ENCODE data around the gene GID8.

GID8 gene

DNA sequence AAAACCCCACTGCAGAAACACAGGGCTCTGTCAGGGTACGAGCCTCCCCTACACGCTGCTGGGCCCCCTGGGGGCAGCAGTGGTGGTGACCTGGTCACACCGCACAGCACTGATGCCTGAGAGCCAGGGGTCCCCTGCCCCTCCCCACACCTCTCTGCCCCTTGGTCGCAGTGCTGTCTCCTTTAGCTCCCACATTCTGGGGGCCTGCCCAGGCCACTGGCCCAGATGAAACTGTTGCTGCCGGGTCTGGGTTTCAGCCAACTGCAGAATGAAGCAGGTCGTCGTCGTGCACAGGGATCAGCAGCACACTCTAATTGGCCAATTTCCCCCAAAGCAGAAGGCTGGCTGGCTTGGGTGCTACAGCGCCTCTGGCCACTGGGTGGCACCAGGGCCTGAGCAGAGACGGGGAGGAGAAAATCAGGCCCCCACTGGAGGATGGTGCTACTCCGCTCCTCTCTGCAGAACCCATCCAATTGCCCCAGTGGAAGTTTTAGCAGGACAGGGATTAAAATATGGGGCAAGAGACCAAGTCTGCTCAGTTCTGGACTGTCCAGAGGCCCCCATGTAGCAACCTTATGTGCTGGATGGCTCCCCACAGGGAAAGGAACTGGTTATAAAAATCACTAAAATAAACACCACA is 37.8 kb upstream of the GID8 start:
- TF ChIP-seq, protein P1, sequence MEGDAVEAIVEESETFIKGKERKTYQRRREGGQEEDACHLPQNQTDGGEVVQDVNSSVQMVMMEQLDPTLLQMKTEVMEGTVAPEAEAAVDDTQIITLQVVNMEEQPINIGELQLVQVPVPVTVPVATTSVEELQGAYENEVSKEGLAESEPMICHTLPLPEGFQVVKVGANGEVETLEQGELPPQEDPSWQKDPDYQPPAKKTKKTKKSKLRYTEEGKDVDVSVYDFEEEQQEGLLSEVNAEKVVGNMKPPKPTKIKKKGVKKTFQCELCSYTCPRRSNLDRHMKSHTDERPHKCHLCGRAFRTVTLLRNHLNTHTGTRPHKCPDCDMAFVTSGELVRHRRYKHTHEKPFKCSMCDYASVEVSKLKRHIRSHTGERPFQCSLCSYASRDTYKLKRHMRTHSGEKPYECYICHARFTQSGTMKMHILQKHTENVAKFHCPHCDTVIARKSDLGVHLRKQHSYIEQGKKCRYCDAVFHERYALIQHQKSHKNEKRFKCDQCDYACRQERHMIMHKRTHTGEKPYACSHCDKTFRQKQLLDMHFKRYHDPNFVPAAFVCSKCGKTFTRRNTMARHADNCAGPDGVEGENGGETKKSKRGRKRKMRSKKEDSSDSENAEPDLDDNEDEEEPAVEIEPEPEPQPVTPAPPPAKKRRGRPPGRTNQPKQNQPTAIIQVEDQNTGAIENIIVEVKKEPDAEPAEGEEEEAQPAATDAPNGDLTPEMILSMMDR (IDR thresholded peaks at IDR 0.05; ENCODE audit: insufficient read depth, low read length, poor library complexity, severe bottlenecking), result peak; percentile 73
- TF ChIP-seq EZH2phosphoT487 (conservative IDR thresholded peaks at IDR 0.05; ENCODE audit: low read length), result no peak
- no peaks in the 10 kb centered on the region for H3K9me2 ChIP-seq (replicated peaks; ENCODE audit: insufficient read depth, low read length)
- no peaks in the 10 kb centered on the region for H3K27me3 ChIP-seq (ENCODE audit: low read length)
- no peak overlapping the region for H2AFZ ChIP-seq (ENCODE audit: low read depth, low read length, severe bottlenecking)
- no peaks in the 10 kb centered on the region; the same call in 1 of the 2 replicates for H3K79me2 ChIP-seq (ENCODE audit: insufficient read depth, low read length)
- H3K4me3 ChIP-seq (ENCODE audit: insufficient read depth, low read length, poor library complexity, severe bottlenecking), result no peak overlapping the region
- H4K20me1 ChIP-seq (ENCODE audit: low read depth, low read length), result no peaks in the 10 kb centered on the region
- H3K27ac ChIP-seq (ENCODE audit: low read depth, low read length), result 0 out of 2 replicates have a peak overlapping the region, but pooled peaks have one; percentile 4
- peaks cover 8% of the 10 kb centered on the region; the same call in 1 of the 2 replicates for H3K36me3 ChIP-seq (ENCODE audit: low read length)
- H3K4me2 ChIP-seq (ENCODE audit: low read depth, low read length, poor library complexity, severe bottlenecking), result no peak overlapping the region
- H3F3A ChIP-seq (ENCODE audit: insufficient read depth), result peaks cover 16% of the 10 kb centered on the region
- H3K9me3 ChIP-seq (ENCODE audit: insufficient read depth, low read length), result no peaks in the 10 kb centered on the region
- H3K9ac ChIP-seq (ENCODE audit: low read length), result no peak overlapping the region

DNA sequence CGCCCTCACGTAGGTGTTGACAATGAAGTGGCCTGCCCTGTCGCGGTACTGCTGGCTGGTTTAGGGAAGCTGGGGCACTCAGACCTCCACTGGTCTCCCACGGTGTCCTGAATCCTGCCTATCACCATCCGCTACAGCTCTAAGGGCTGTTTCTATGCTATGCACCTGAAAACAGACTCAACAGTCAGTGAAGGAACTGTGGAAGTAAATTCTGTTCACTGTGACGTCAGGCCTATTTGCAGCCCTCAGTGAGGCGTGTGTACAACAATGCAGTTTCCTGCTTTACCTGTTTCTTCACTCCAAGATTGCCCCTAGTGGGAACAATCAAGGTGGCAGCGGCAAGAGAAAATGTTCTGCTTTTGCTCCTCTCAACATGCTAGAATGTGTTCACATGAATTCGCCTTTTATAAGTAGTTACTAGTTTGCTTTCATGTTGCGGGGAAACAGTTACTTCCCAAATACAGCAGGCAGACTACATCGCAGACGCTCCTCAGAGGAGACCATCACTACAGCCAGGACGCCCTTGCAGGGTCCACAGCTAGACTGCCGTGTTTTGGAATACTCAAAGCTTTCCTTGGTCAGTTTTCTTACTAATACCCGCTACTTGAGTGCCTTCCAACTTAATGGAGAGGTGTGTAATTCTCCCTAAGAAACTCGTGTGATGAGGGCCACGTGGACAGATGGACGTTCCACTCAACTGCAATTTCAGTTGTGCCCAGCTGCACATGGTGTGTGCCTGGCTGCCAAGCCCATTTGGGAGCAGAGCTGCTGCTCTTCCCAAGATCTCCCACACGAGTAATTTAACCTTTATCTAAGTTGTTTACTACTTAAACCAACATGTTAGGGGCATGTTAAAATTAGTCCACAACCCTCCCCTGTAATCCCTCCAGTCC is 37.0 kb upstream of the GID8 start:
- H3K4me2 ChIP-seq (ENCODE audit: low read depth, low read length, poor library complexity, severe bottlenecking), result no peak overlapping the region
- peaks cover 16% of the 10 kb centered on the region for H3F3A ChIP-seq (ENCODE audit: insufficient read depth)
- TF ChIP-seq, protein P1 (IDR thresholded peaks at IDR 0.05; ENCODE audit: insufficient read depth, low read length, poor library complexity, severe bottlenecking), result no peak
- no peak for TF ChIP-seq EZH2phosphoT487 (conservative IDR thresholded peaks at IDR 0.05; ENCODE audit: low read length)
- H3K9me2 ChIP-seq (replicated peaks; ENCODE audit: insufficient read depth, low read length), result no peaks in the 10 kb centered on the region
- no peaks in the 10 kb centered on the region for H3K9me3 ChIP-seq (ENCODE audit: insufficient read depth, low read length)
- no peaks in the 10 kb centered on the region for H4K20me1 ChIP-seq (ENCODE audit: low read depth, low read length)
- H3K36me3 ChIP-seq (ENCODE audit: low read length), result peaks cover 8% of the 10 kb centered on the region; the same call in 1 of the 2 replicates
- no peaks in the 10 kb centered on the region; the same call in 1 of the 2 replicates for H3K79me2 ChIP-seq (ENCODE audit: insufficient read depth, low read length)
- 0 out of 2 replicates have a peak overlapping the region, but pooled peaks have one; percentile 4 for H3K27ac ChIP-seq (ENCODE audit: low read depth, low read length)
- H3K9ac ChIP-seq (ENCODE audit: low read length), result no peak overlapping the region
- no peak overlapping the region for H3K4me3 ChIP-seq (ENCODE audit: insufficient read depth, low read length, poor library complexity, severe bottlenecking)
- H2AFZ ChIP-seq (ENCODE audit: low read depth, low read length, severe bottlenecking), result no peak overlapping the region
- no peaks in the 10 kb centered on the region for H3K27me3 ChIP-seq (ENCODE audit: low read length)

DNA sequence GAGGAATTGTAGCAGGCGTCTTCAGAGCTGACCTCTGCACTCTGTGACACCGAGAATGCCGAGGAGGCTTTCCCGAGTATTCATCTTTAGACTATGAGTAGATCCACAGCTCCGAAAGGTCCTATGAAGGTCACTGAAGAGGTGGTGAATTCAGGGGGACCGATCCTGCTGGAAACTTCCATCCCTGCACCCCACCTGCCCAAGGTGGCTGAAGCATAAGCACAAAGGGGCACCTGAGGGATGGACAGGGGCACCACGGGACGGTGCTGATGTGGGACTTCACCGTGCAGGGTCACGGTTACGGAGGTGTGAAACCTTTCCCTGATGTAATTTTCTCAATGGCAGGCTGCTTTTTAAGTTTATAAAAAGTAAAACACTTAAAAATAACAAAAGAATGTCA is 36.1 kb upstream of the GID8 start:
- H3K4me3 ChIP-seq (ENCODE audit: insufficient read depth, low read length, poor library complexity, severe bottlenecking), result no peak overlapping the region
- H3K4me2 ChIP-seq (ENCODE audit: low read depth, low read length, poor library complexity, severe bottlenecking), result no peak overlapping the region
- no peaks in the 10 kb centered on the region for H3K9me2 ChIP-seq (replicated peaks; ENCODE audit: insufficient read depth, low read length)
- H3K36me3 ChIP-seq (ENCODE audit: low read length), result peaks cover 12% of the 10 kb centered on the region; the same call in 1 of the 2 replicates
- H2AFZ ChIP-seq (ENCODE audit: low read depth, low read length, severe bottlenecking), result no peak overlapping the region
- H3K79me2 ChIP-seq (ENCODE audit: insufficient read depth, low read length), result no peaks in the 10 kb centered on the region; the same call in 1 of the 2 replicates
- no peak overlapping the region for H3K9ac ChIP-seq (ENCODE audit: low read length)
- peaks cover 16% of the 10 kb centered on the region for H3F3A ChIP-seq (ENCODE audit: insufficient read depth)
- TF ChIP-seq, protein P1 (IDR thresholded peaks at IDR 0.05; ENCODE audit: insufficient read depth, low read length, poor library complexity, severe bottlenecking), result no peak
- TF ChIP-seq EZH2phosphoT487 (conservative IDR thresholded peaks at IDR 0.05; ENCODE audit: low read length), result no peak
- no peak overlapping the region for H3K27ac ChIP-seq (ENCODE audit: low read depth, low read length)
- H3K27me3 ChIP-seq (ENCODE audit: low read length), result no peaks in the 10 kb centered on the region
- no peaks in the 10 kb centered on the region; the same call in 1 of the 2 replicates for H4K20me1 ChIP-seq (ENCODE audit: low read depth, low read length)
- H3K9me3 ChIP-seq (ENCODE audit: insufficient read depth, low read length), result no peaks in the 10 kb centered on the region

Data from SU-DHL-6 (cell line).